H1 (cell line): Measurements from ENCODE around the gene MSMP.

Source experiments
- CTCF ChIP-seq, 3 experiments: IDR thresholded peaks; 1 replicate in 2 of 3; 2 replicates in 1 of 3; pipeline versions ENCODE4 v1.5.1 to v1.6.1; 2011; ENCODE audit warnings: low read length in 3 of 3, mild to moderate bottlenecking in 3 of 3, inconsistent platforms in 2 of 3, low read depth in 1 of 3, moderate library complexity in 1 of 3; ENCODE audit not compliant: insufficient read depth in 1 of 3; ENCODE audit errors: control extremely low read depth in 1 of 3
- EZH2 ChIP-seq: fragments of 200-600 bp; sonication (generic); IDR thresholded peaks from 2 replicates; pipeline ENCODE4 v1.7.1; 2012; ENCODE audit warnings: low read depth, mild to moderate bottlenecking, moderate library complexity, low read length, inconsistent platforms; ENCODE audit not compliant: severe bottlenecking
- HDAC2 ChIP-seq, 2 experiments: fragments of 300-600 bp in 1 of 2; sonication (generic) in 1 of 2; IDR thresholded peaks; 2 replicates each; pipeline ENCODE4 v1.6.1; 2011 to 2012; ENCODE audit warnings: low read depth in 2 of 2, low read length in 2 of 2, mild to moderate bottlenecking in 2 of 2, moderate library complexity in 2 of 2, borderline replicate concordance in 1 of 2, inconsistent platforms in 1 of 2
- PHF8 ChIP-seq: fragments of 200-600 bp; sonication (generic); conservative IDR thresholded peaks from 2 replicates; pipeline ENCODE4 v1.7.1; 2012; ENCODE audit warnings: low read depth, mild to moderate bottlenecking, inconsistent platforms, low read length, moderate library complexity
- POLR2A ChIP-seq, 2 experiments: IDR thresholded peaks; 1 replicate in 1 of 2; 2 replicates in 1 of 2; pipeline ENCODE4 v1.6.1; 2011; ENCODE audit warnings: low read depth in 2 of 2, low read length in 2 of 2, mild to moderate bottlenecking in 2 of 2; ENCODE audit errors: control extremely low read depth in 1 of 2
- TAF1 ChIP-seq: IDR thresholded peaks from 2 replicates; pipeline ENCODE4 v1.6.1; 2011; ENCODE audit warnings: mild to moderate bottlenecking, low read depth, low read length

- TF ChIP-seq HDAC2 (IDR thresholded peaks at IDR 0.05; ENCODE audit: borderline replicate concordance in 1 of 2, low read depth in 2 of 2, low read length in 2 of 2) (no peak), TAF1 (no peak), PHF8 (no peak), POLR2A (IDR thresholded peaks at IDR 0.05; ENCODE audit: control extremely low read depth in 1 of 2, low read depth in 2 of 2, low read length in 2 of 2) (no peak), CTCF (IDR thresholded peaks at IDR 0.05; ENCODE audit: control extremely low read depth in 1 of 3, insufficient read depth in 1 of 3, low read depth in 1 of 3, low read length in 3 of 3) (no peak), EZH2 (no peak)
Observed at GRCh38 chr9:35737143-35737542, 16.9 kb downstream of the MSMP start.
